GM18909 (cell line): ENCODE results near the gene TM7SF3.
"Not testable (repeated sequence)": the region's sequence is repeated elsewhere in the genome, so short reads cannot be mapped to it uniquely, and the experiment has no call there.

Experiments
- ATAC-seq: cut with Tn5 transposase; IDR thresholded peaks from one replicate; pipeline ENCODE4 v1.9.1; 2021; ENCODE audit warnings: mild to moderate bottlenecking; ENCODE audit not compliant: unreplicated experiment, poor library complexity

Gene TM7SF3

DNA sequence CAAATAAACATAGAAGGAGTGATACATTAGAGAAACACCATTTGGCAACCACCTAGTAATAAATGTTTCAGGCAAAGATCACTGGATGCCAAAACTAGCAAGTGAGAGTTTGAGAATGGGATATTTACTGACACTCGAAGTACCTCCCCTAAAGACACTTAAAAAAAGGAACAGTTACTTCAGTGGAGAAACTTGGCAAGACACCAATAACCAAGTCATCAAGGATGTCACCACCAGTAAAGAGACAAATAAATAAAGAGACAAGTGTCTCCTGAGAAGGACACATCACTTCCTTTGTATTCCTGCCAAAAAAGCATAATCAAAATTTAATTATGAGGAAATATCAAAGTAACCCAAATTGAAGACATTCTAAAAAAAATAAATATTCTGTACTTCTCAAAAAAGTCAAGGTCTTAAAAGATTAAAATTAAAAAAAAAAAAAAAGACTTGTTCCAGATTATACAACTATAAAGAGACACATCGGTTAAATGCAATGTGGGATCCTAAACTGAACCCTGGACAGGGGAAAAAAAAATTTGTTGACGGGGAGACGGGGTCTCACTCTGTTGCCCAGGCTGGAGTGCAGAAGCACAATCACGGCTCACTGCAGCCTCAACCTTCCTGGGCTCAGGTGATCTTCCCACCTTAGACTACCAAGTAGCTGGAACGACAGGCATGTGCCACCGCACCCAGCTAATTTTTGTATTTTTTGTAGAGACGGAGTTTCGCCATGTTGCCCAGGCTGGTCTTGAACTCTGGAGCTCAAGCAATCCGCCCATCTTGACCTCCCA lies 26.4 kb downstream of the TM7SF3 start:
- ATAC-seq, result no peak

DNA sequence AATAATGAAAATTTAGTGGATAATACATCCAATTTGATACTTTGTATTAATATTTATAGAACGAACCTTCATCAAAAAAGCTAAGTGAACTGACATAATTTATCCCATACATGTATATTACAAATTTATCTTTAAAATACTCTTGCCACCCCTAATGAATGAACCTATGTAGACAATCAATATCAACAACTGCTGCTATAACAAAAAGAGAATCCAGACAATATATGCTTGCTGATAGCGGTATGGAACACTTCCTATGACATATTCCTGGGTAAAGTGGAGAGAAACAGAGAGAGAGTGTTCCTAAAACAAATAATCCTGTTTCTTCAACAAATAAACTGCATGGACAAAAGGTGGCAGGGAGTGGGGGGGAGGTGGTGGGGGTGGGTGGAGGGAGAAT lies 31.3 kb downstream of the TM7SF3 start:
- no peak for ATAC-seq

DNA sequence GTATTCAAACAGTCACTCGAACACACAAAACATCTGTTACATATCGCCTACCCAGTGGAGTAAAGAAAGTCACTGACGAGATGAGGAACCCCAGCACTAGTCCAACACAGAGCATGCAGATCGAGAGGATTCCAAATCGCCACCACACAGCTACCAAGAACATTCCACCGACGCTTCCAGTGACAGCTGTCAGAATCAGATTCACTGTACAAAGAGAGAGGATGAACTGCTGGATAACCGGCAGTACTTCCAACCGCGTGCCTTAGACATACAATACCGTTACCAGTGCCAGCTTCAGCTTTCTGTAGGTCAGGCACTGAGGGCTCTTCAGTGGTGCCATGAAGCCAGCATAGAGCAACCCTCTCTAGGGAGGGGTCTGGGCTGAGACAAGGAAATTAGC lies 34.5 kb downstream of the TM7SF3 start:
- ATAC-seq, result no peak

DNA sequence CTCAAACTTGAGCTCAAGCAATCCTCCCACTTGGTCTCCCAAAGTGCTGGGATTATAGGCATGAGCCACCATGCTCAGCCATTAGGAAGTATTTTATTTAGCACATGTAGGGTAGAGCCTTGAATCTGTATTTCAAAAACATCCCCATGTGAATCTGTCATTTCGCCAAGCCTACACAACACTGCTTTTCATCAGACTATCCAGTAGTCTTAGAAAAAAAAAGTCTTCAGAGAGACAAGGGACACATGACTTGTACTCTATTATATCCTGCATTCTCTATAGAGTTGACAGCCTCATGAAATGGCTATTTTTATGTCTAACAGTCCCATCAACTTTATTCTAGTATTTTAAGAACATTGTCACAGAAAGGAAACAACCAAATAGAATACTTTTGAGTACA lies 35.4 kb downstream of the TM7SF3 start:
- no peak for ATAC-seq

DNA sequence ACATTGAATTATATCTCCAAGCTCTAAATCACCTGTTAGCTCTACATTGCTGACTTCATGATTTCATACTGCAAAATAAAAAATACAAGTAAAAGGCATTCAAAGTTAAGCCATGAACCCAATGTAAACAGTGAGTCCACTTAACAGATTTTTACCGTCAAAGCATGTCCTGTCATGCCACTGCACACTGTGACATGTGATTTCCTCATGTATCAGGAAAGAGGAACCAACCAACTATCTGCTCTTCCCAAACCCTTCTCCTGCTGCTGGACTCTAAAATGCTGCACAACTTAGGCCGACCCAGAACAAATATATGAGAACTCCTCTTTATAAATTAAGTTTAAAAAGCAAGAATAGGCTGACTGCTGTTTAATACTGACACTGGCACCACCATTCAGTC lies 37.5 kb downstream of the TM7SF3 start:
- ATAC-seq, result no peak

DNA sequence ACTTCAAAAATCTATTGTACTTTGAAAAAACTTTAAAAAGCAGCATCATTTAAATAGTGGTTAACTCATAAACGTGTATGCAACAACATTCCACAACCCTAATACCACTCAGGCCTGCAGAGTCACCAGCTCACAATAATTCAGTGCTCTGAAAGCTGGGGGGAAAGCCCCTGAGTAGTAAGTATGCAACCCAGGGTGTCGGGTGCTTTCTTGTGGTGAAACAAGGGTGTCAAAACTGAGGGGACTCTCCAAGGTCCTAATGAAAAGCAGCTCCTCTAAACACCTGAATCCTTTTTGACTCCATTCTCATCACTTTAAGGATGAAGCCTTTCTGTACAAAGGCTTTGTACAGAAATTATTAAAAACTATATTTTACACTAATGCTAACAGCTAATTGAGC lies 42.2 kb downstream of the TM7SF3 start:
- ATAC-seq, result peak; percentile 98

DNA sequence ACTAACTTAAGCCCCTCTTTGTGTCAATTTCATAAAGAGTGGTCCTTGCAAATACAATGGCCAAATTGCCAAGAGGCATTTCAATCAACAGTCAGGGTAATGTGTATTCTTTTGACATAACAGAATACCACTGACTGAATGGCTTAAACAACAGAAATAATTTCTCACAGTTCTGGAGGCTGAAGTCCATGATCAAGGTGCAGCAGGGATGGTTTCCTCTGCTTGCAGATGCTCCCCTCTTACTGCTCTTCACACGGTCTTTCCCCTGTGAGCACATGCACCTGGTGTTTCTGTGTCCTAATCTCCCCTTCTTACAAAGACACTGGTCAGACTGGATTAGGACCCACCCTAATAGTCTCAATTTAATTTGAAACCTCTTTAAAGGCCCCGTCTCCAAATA lies 44.0 kb downstream of the TM7SF3 start:
- no peak for ATAC-seq

DNA sequence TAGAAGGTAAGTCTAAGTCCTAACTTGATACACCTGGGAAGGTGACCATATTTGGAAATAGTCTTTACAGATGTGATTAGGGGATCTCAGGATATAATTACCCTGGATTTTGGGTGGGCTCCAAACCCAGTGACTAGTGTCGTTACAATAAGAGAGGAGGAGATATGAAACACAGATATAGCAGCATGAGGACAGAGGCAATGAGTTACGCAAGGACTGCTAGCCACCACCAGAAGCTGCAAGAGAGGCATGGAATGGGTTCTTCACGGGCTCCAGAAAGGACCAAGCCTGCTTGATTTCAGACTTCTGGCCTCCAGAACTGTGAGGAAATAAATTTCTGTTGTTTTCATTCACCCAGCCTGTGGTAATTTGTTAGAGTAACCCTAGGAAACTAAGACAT lies 47.3 kb downstream of the TM7SF3 start:
- ATAC-seq, result no peak

DNA sequence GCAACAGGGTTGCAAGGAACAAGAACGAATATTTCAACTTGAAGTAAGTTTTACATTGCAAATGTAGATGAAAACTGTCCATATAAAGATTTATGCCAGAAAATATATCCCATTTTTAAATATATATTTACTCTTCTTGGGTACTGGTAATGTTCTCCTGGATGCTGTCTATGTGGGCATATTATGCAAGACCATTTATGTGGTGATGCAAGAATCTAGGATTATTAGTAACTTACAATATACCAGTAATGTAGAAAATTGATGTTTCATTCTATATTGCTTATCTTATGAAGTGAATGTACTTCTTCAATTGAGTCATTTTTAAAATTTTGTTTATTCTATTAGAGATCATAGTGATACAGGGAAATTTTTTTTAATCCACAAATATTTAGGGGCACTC lies 50.8 kb downstream of the TM7SF3 start:
- ATAC-seq, result no peak

DNA sequence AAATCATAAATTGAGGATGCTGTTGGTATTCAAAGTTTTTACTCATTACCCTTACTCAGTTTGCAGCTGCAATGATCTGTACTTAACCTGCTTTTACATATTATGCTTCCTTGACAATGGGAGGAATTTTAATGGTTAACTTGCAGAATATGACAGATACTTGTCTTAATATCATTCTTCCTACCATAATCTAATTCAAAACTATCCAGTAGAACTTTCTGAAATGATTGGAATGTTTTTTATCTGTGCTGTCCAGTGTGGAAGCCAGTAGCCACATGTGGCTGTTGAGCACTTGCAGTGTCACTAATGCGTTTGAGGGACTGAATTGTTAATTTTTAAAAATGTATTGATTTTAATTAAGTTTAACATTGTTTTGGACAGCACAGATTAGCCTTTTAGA lies 52.4 kb downstream of the TM7SF3 start:
- no peak for ATAC-seq

DNA sequence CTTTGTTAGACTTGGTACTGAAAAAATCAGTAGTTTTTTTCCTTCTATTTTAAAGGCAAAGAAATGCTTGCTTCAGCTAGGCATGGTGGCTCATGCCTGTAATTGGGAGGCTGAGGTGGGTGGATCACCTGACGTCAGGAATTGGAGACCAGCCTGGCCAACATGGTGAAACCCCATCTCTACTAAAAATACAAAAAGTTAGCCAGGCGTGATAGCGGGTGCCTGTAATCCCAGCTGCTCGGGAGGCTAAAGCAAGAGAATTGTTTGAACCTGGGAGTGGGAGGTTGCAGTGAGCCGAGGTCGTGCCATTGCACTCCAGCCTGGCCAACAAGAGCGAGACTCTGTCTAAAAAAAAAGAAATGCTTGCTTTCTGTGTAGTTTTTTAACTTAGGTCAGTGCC lies 52.8 kb downstream of the TM7SF3 start:
- ATAC-seq, result not testable (repeated sequence)

DNA sequence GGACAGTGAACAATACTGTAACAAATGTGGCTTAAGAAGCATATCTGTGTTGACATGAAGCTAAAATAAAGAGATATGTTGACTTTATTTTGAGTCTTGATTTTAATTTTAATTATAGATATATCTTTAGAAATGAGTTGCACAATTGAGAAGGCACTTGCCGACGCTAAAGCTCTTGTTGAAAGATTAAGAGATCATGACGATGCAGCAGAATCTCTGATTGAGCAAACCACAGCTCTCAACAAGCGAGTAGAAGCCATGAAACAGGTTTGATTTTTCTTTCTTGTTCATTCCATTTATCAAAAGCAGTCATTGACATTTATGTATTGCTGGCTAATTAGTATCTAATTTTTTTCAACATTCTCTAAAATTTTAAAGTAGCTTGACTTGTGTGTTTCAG lies 60.2 kb downstream of the TM7SF3 start:
- ATAC-seq, result no peak

DNA sequence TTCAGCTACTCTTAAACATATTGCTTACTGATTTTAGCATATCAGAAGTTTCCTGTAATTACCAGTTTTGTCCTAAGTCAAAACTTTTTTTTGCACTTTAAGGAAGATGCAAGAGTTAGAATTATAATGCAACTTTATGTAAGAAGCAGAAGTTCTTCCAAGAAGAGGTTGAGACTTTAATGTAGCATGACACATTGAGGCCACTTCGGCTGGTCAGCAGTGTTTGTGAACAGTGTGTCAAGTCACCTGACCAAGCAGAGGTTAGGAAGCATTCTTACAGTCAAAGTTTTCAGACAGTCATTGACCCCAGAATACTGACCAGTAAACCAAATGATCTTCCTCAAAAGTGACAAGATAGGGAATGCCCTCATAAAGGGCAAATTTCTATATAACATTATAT lies 60.7 kb downstream of the TM7SF3 start:
- no peak for ATAC-seq

DNA sequence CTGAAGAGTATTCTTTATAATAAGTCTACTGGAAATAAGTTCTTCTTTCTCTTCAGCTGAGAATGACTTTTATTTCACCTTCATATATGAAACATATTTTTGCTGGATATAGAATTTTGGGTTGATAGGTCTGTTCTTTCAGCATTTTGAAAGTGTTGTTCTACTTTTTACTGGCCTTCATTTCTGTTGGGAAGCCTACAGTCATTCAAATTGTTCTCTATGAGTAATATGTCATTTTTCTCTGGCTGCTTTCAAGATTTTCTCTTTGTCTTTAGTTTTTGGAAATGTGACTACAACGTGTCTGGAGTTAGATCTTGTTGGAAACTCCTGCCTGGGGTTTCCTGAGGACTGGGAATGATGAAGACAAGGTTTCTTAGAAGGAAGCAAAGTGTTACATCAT lies 65.9 kb downstream of the TM7SF3 start:
- no peak for ATAC-seq

DNA sequence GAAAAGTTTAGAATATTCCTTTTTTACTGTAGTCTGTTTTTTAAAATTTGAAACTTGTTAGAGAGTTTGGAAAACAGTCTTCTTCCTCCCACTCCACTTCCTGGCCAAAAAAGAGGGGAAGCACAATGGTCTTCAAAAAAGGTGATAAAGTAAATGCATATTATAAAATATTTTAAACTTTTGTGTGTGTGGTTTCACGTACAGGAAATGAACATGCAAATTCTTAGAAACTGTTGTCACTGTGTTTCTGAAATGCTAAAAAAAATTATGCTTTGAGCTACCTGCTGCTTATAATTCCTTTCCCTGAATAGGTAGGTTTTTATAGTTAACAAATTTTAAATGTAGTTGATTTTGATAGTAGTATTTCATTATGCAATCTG lies 73.0 kb downstream of the TM7SF3 start:
- ATAC-seq, result no peak

DNA sequence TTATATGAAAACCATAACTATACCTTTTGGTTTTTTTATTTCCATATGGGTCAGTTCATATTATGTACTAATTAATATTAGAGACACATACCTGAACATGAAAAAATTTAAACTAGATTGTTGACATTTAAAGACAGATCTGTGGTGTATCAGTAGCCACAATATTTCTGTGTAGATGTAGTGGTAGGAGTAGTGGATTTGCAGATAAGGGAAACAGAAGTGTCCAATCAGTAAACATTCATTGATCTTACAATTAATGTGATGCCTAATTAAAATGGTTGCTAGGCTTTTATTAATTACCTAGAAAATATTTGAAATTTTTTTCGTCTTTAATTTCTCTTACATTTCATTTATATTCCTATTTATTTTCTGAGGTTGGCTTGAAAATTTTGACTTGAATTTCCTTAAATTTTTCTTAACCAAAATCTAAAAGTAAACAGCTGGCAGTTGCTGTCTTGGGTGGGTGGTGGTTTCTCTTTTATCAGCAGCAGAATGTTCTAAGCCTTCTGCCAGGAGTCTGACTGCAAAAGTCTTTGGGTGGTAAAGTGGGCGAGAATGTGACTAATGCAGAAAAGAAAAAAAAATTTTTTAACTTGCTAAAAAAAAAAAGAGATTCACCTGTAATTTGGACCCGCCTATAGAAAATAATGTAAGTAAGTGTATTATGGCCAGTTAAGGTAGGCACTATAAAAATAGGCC lies 73.5 kb downstream of the TM7SF3 start:
- ATAC-seq, result no peak

DNA sequence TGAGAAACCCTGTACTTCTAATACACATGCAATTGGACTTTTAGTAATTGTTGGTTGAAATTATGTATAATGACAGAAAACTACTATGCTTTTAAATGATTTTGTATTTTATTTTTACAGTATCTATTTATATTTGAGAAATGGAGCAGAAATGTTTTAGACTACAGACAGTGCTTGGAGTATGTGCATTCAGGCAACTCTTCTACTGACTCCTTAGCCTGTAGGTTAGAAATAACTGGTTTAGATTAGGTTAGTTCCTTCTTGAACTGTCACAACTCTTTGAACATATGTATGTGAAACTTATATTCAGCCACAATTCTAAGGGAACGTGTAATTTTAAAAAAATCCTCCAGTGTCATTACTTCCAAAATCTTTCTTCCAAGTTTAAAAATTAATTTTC lies 74.2 kb downstream of the TM7SF3 start:
- ATAC-seq, result no peak

DNA sequence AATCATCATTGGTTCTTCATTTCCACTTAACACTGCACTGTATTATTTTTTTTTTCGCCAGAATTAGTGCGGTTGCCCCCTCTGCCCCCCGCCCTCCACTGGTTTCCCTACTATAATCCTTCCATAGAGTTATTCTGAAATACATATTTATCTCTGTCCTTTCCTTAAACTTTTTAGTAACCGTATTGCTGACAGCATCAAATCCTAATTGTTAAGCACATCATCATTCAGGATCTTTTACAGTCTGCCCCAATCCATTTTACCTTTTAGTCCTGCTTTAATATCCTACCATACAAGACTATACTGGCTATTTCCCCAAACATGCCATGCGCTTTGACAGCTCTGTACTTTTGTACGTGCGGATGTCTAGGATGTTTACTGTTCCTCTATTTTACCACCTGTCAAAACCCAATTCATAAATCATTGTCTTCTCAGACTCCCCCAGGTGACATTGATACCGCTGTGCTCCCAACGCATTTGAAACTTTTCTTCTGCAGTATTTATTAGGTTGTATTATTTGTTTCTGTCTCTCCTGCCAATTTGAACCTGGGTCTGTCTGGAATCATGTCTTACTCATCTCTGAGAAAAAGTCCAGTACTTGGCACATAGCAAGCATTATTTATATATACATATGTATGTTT lies 74.9 kb downstream of the TM7SF3 start:
- no peak for ATAC-seq

DNA sequence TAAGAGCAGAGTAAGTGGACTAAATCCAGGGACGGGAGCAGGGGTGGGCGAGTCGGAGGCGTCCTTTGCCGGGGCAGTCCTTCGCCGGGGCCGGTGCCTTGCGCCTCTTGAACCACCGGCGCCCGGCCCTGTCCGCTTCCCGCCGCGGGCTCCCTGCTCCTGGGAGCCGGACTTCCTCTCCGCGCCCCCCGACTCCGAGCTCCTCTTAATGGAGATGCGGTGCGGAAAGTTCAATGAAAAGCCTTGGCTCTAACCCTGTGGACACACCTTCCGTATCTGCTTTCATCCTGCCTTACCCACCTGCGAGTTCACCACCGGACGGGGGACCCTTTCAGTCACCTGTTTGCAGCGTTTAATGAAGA lies 75.5 kb downstream of the TM7SF3 start:
- ATAC-seq, result peak; percentile 17

DNA sequence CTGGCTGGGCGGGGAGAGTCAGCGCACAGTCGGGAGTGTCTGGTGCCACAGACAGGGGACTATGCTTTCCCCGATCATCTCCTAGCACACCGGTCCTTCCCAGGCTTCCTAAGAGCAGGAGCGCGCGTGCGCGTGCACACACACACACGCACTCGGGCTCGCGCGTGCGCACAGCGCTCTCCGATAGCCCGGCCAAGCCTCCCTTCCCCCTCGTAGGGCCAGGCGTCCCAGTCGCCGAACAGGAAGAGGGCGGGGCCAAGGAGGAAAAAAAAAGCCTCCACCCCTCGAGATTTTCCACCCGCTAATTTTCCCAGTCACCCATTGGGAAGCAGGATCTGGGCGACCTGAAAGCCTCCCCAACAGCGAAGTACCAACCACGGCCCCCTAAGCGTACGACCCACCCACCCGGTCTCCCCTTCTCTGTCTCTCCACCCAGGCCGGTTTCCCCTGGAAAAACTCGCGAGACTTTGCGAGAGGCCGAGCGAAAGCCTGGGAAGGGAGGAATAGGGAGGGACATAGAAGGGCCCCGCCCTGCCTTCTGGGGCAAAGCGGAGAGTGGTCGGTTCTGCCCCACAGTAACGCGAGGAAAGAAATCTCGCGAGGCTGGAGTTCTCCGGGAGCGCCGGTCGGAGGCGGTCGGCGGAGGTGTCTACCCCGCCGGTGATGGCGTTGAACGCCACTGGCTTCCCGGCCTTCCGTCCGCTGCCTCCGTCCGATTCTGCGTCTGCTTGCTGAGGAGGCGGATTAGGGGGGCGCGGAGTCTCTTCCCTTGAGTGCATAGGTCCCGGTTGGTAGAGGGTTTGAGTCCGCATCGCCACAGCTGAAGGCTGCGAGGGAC lies 76.1 kb downstream of the TM7SF3 start, which contains the start of the genes FGFR1OP2 and INTS13:
Gene FGFR1OP2, plus strand, starts transcription at position 608 of the 838 bp plus-strand sequence. CDS start 15,689 bp downstream, outside the sequence.
Gene INTS13, minus strand, starts transcription at position 119 of the 838 bp plus-strand sequence. CDS start 1,178 bp downstream, outside the sequence.
- ATAC-seq, result peak; percentile 87
